GM12873 (cell line): ENCODE measurements around the gene TENT4B.

ENCODE experiments used
- TF ChIP-seq, protein P1 (sequence below): IDR thresholded peaks from 2 replicates; pipeline ENCODE4 v1.5.1; 2012; ENCODE audit warnings: low read depth, mild to moderate bottlenecking, moderate library complexity, low read length, control low read depth; ENCODE audit not compliant: insufficient read depth; ENCODE audit errors: missing control alignments

Gene TENT4B

GRCh38 chr16:50276801-50277555 is 123.9 kb downstream of the TENT4B start:
- TF ChIP-seq, protein P1, sequence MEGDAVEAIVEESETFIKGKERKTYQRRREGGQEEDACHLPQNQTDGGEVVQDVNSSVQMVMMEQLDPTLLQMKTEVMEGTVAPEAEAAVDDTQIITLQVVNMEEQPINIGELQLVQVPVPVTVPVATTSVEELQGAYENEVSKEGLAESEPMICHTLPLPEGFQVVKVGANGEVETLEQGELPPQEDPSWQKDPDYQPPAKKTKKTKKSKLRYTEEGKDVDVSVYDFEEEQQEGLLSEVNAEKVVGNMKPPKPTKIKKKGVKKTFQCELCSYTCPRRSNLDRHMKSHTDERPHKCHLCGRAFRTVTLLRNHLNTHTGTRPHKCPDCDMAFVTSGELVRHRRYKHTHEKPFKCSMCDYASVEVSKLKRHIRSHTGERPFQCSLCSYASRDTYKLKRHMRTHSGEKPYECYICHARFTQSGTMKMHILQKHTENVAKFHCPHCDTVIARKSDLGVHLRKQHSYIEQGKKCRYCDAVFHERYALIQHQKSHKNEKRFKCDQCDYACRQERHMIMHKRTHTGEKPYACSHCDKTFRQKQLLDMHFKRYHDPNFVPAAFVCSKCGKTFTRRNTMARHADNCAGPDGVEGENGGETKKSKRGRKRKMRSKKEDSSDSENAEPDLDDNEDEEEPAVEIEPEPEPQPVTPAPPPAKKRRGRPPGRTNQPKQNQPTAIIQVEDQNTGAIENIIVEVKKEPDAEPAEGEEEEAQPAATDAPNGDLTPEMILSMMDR = no peak

GRCh38 chr16:50278251-50278650 is 125.1 kb downstream of the TENT4B start:
- TF ChIP-seq, protein P1 = no peak

GRCh38 chr16:50279504-50279865 is 126.4 kb downstream of the TENT4B start:
- TF ChIP-seq, protein P1 = no peak

- TF ChIP-seq, protein P1 = no peak
Observed at GRCh38 chr16:50280932-50281331, 127.8 kb downstream of the TENT4B start.
